Esophagus (tissue), 2 donors: ENCODE data around the gene CTBP1. TPM values are rescaled to one million over a fixed set of nuclear protein-coding genes. Genes with fewer than 3 reads are reported as not detected.

Experiments
- H3K27ac ChIP-seq, 2 donors: one replicate each; pipeline ENCODE4 v1.5.1; 2013; ENCODE audit warnings: low read depth in 2 of 2, mild to moderate bottlenecking in 2 of 2, inconsistent platforms in 1 of 2, low read length in 1 of 2, moderate library complexity in 1 of 2
- H3K27me3 ChIP-seq, 2 donors: one replicate each; pipeline ENCODE4 v1.6.1; 2013; ENCODE audit warnings: low read length in 2 of 2, control low read depth in 1 of 2, mild to moderate bottlenecking in 1 of 2; ENCODE audit not compliant: insufficient read depth in 2 of 2, control insufficient read depth in 1 of 2
- H3K36me3 ChIP-seq, 2 donors: one replicate each; pipeline ENCODE4 v1.6.1; 2013; ENCODE audit warnings: low read length in 1 of 2; ENCODE audit not compliant: control insufficient read depth in 2 of 2, insufficient read depth in 2 of 2
- H3K4me1 ChIP-seq, 2 donors: one replicate each; pipeline ENCODE4 v1.6.1; 2013; ENCODE audit warnings: low read length in 1 of 2; ENCODE audit not compliant: control insufficient read depth in 2 of 2, insufficient read depth in 2 of 2
- H3K4me3 ChIP-seq, 2 donors: one replicate each; pipeline ENCODE4 v1.5.1; 2013; ENCODE audit warnings: low read length in 2 of 2, mild to moderate bottlenecking in 2 of 2, low read depth in 1 of 2, moderate library complexity in 1 of 2
- H3K9me3 ChIP-seq, 2 donors: one replicate each; pipeline ENCODE4 v1.6.1; 2013; ENCODE audit warnings: mild to moderate bottlenecking in 2 of 2, low read depth in 1 of 2, low read length in 1 of 2, moderate library complexity in 1 of 2; ENCODE audit not compliant: control insufficient read depth in 2 of 2, insufficient read depth in 1 of 2
- WGBS, 2 donors: extraction: QIAGEN DNeasy Blood & Tissue Kit; methylation state at CpG; one replicate each; pipeline ENCODE4 v1.1.7; 2013; 5-methylcytosine and 5-hydroxymethylcytosine counted together
- polyA plus RNA-seq, 2 donors: library from polyadenylated mRNA; stranded (reverse); fragments of 200-250 nt; gene quantifications; one replicate each; pipeline ENCODE4 v1.2.3, GENCODE V29; 2013
- donor health status: healthy with polysubstance abuse.
- donor health status: Bipolar disorder and iron deficiency.

Gene CTBP1
- polyA plus RNA-seq, 2 donors: 71.7 to 87.2 TPM

DNA sequence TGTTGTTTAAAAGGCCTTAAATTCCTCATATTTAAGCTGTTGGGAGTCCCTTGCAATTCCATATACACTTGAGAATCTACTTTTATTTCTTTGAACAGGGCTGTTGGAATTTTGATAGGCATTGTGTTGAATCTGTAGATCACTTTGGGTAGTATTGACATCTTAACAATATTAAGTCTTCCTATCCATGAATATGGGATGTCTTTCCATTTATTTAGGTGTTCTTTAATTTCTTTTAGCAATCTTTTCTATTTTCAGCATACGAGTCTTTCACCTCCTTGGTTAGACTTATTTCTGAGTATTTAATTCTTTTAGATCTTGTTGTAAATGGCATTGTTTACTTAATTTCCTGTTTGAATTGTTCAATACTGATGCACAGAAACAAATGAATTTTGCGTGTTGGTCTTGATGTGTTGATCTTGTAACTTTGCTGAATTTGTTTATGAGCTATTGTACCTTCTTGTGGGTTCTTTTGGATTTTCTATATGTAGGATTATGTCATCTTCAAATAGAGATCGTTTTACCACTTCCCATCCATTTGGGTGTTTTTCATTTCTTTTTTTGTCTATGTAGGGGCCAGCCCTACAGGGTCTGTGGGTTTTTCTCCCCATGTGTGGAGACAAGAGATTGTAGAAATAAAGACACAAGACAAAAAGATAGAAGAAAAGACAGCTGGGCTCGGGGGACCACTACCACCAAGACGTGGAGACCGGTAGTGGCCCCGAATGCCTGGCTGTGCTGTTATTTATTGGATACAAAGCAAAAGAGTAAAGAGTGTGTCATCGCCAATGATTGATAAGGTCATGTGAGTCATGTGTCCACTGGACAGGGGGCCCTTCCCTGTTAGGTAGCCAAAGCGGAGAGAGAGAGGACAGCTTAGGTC, 18.2 kb upstream of the CTBP1 start:
- no peaks in the 10 kb centered on the region for H3K9me3 ChIP-seq
- H3K4me3 ChIP-seq: no peak overlapping the region
- no peaks in the 10 kb centered on the region for H3K4me1 ChIP-seq

DNA sequence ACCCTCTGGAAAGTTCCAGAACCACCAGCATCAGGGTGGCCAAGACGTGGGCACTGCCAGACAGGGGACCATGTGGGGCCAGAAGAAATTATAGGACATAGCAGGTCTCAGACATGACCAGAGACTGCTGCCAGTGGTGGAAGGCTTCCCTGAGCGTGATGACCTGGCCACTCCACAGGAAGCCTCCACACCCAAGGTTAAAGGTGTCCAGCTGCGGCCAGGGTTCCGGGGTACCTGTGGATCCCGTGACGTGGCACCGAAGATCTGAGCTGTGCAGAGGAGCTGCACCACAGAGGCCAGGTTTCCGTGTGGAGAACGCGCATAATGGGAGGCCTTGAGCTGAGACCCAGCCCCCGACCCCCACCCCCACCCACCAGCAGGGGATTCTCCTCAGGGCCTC, 16.4 kb upstream of the CTBP1 start:
- 94 to 95% methylated on average over 11 of the region's 11 CpGs for WGBS, 2 donors
- H3K4me1 ChIP-seq: peaks cover 0 to 3% of the 10 kb centered on the region in 2 donors
- no peaks in the 10 kb centered on the region for H3K27me3 ChIP-seq
- no peaks in the 10 kb centered on the region for H3K9me3 ChIP-seq
- peaks cover 0 to 2% of the 10 kb centered on the region in 2 donors for H3K36me3 ChIP-seq
- H3K27ac ChIP-seq: no peak overlapping the region
- no peak overlapping the region for H3K4me3 ChIP-seq

More for the DNA sequence above, 18.2 kb upstream of the CTBP1 start:
- 75 to 84% methylated on average over 9 of the region's 9 CpGs for WGBS, 2 donors
- H3K27ac ChIP-seq: no peak overlapping the region
- no peaks in the 10 kb centered on the region for H3K27me3 ChIP-seq
- peaks cover 0 to 2% of the 10 kb centered on the region in 2 donors for H3K36me3 ChIP-seq

DNA sequence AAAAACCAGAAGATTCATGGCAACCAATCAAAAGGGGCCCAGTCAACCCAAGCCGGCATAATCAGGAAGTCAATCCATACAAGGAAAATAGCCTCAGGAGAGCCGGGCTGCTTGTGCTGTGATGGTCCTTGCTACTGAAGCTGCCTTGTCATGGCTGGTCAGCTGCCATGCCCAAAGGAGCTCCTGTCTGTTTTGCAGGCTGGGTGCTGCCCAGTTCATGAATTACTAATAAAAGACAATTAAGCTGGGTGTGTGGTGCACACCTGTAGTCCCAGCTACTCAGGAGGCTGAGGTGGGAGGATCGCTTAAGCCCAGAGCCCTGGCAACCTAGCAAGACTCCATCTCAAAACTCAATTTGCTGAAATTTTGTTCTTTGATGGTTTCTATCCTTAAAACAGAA, 16.0 kb upstream of the CTBP1 start:
- Histone ChIP-seq H3K36me3 (peaks cover 0 to 2% of the 10 kb centered on the region in 2 donors), H3K4me3 (no peak overlapping the region), H3K27me3 (no peaks in the 10 kb centered on the region), H3K9me3 (no peaks in the 10 kb centered on the region), H3K27ac (no peak overlapping the region), H3K4me1 (peaks cover 0 to 4% of the 10 kb centered on the region in 2 donors)
- 98% methylated on average over 3 of the region's 3 CpGs for WGBS, 2 donors

DNA sequence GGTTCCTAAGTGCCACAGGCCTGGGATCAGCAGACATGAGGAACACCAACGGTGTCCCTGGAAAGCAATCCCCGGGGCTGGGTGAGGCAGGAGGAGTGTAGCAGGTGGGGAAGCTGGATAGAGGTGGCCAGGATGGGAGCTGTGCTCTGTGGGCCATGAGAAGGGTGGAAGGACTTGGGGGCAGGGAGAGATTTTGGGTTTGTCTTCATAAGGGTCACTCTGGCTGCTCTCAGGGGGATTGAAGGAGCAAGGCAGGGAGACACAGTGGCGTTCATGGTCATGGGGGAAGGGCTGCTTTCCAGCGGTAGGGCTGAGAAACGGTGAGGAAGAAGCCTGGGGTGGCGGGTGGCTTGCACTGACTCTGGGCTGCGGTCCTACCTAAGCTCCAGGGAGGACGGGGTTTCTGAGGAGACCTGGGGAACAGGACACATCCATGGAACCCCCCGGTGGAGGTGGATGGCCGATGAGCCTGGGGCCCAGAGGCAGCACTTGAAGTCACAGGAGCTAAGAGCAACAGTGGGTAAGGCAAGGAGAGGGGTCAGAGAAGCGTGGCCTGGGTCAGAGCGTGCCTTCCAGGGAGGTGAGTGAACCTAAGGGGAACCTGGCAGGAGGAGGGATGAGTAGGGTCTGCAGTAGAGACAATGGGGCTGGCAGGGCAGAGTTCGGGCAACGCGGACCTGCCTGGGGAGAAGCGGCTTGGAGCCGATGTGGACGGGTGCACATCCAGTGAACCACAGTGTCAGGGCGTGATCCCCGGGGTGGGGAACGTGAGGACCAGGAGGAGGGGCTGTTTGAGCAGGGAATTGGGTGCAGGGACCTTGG, 12.4 kb upstream of the CTBP1 start:
- WGBS, 2 donors: 94 to 96% methylated on average over 21 of the region's 21 CpGs
- no peaks in the 10 kb centered on the region for H3K27me3 ChIP-seq
- no peak overlapping the region for H3K4me3 ChIP-seq
- peaks cover 0 to 4% of the 10 kb centered on the region in 2 donors for H3K4me1 ChIP-seq
- no peak overlapping the region for H3K27ac ChIP-seq
- H3K9me3 ChIP-seq: no peaks in the 10 kb centered on the region
- H3K36me3 ChIP-seq: peaks cover 0 to 2% of the 10 kb centered on the region in 2 donors

DNA sequence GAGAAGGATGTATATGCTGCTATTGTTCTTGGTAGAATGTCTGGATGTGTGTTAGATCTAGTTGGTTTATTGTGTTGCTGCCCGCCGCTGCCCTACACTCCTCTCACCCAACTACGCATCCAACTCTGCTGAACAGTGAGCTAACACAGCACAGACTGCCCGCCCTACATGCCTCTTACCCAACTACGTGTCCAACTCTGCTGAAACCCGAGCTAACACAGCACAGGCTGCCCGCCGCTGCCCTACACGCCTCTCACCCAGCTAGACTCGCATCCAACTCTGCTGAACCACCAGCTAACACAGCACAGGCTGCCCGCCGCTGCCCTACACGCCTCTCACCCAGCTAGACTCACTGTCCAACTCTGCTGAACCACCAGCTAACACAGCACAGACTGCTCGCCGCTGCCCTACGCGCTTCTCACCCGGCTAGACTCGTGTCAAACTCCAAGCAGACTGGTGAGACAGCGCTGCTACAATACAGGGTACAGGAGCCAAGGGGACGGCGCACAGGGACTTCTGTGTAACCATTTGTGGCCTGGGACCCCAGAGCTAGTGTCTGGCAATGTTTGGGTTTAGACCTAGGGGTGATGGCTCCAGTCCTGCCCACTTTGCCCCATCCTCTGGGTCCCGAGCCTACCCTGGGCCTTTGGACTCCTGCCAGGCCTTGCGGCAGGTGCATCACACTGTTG, 11.6 kb upstream of the CTBP1 start:
- Histone ChIP-seq H3K4me1 (peaks cover 0 to 4% of the 10 kb centered on the region in 2 donors), H3K36me3 (peaks cover 0 to 2% of the 10 kb centered on the region in 2 donors), H3K27ac (no peak overlapping the region), H3K27me3 (no peaks in the 10 kb centered on the region), H3K4me3 (no peak overlapping the region), H3K9me3 (no peaks in the 10 kb centered on the region)
- 92 to 94% methylated on average over 24 of the region's 24 CpGs for WGBS, 2 donors

DNA sequence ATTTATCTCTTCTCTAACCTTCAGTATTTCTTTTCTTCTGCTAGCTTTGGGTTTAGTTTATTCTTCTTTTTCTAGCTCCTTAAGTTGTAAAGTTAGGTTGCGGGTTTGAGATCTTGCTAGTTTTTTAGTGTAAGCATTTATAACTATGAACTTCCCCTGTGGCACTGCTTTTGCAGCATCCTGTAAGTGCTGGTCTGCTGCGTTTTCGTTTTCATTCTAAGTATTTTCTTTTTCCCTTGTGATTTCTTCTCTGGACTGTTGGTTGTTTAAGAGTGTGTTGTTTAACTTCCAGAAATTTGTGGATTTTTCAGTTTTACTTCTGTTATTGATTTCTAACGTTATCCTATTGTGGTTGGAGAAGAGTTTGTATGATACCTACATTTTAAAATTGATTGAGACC, 11.0 kb upstream of the CTBP1 start:
- no peak overlapping the region for H3K27ac ChIP-seq
- H3K9me3 ChIP-seq: peaks cover 3% of the 10 kb centered on the region in 2 donors
- no peaks in the 10 kb centered on the region for H3K27me3 ChIP-seq
- peaks cover 0 to 4% of the 10 kb centered on the region in 2 donors for H3K4me1 ChIP-seq
- WGBS, 2 donors: 89% methylated on average over 4 of the region's 4 CpGs
- H3K4me3 ChIP-seq: no peak overlapping the region
- H3K36me3 ChIP-seq: no peaks in the 10 kb centered on the region

DNA sequence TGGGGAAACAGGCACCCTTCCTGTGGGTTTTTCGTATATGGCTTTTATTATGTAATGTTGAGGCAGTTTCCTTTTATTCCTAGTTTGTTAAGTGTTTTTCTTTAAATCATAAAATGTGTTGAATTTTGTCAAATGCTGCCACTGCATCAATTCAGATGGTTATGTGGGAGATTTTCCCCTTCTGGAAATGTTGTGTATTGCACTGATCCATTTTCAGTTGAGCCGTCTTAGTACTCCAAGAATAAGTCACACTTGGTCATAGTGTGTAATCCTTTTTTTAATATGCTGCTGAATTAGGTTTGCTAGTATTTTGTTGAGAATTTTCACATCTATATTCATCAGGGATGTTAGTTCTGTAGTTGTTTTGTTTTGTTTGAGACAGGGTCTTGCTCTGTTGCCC, 9.5 kb upstream of the CTBP1 start:
- H3K4me1 ChIP-seq: peaks cover 0 to 4% of the 10 kb centered on the region in 2 donors
- no peaks in the 10 kb centered on the region for H3K27me3 ChIP-seq
- H3K9me3 ChIP-seq: peaks cover 3% of the 10 kb centered on the region in 2 donors
- H3K36me3 ChIP-seq: no peaks in the 10 kb centered on the region
- 89 to 95% methylated on average over 2 of the region's 2 CpGs for WGBS, 2 donors
- H3K27ac ChIP-seq: no peak overlapping the region
- H3K4me3 ChIP-seq: no peak overlapping the region

DNA sequence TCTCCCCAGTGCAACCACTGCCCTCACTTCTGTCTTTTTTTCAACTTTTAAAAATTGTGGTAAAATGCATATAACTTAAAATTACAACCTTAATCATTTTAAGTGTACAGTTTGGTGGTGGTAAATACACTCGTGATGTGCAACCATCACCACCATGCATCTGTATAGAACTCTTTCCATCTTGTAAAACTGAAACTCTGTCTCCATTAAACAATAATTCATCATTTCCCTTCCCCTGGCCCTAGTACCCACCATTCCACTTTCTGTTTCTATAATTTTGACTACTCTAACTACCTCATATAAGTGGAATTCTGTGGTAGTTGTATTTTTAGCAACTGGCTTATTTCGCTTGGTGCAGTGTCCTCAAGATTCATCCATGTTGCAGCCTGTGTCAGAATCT, 6.8 kb upstream of the CTBP1 start:
- WGBS, 2 donors: 83 to 89% methylated on average over 2 of the region's 2 CpGs

DNA sequence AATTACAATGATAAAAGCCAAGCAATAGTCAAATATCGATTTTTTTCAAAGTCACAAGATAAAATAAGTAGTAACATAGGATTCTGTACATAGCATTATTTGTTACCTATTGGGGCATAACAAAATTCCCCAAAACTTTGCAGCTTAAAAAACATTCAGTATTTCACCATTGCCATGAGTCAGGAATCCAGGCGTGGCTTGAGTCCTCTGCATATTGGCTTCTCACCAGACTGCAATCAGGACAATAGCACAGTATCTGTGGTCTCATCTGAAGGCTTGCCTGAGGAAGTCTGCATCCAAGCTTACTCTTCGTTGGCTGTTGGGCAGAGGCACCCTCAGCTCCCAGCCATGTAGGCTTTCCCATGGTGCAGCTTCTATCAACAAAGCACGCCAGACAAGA, 6.2 kb upstream of the CTBP1 start:
- Histone ChIP-seq H3K9me3 (peaks cover 3 to 13% of the 10 kb centered on the region in 2 donors), H3K4me3 (no peak overlapping the region), H3K36me3 (peaks cover 0 to 7% of the 10 kb centered on the region in 2 donors), H3K4me1 (peaks cover 4 to 12% of the 10 kb centered on the region in 2 donors), H3K27me3 (no peaks in the 10 kb centered on the region), H3K27ac (no peak overlapping the region)
- 89 to 92% methylated on average over 4 of the region's 4 CpGs for WGBS, 2 donors

More for the DNA sequence above, 6.8 kb upstream of the CTBP1 start:
- peaks cover 0 to 10% of the 10 kb centered on the region in 2 donors for H3K4me1 ChIP-seq
- H3K27ac ChIP-seq: no peak overlapping the region
- H3K4me3 ChIP-seq: no peak overlapping the region
- H3K36me3 ChIP-seq: peaks cover 0 to 7% of the 10 kb centered on the region in 2 donors
- no peaks in the 10 kb centered on the region for H3K27me3 ChIP-seq
- peaks cover 3 to 9% of the 10 kb centered on the region in 2 donors for H3K9me3 ChIP-seq
